GM12878 (cell line): ENCODE measurements around the gene ENO2. TPM values are rescaled to one million over a fixed set of nuclear protein-coding genes. Genes with fewer than 3 reads are reported as not detected.

Experiments
- ATAC-seq: fragments of 200-7000 bp; cut with Tn5 transposase; 3 replicates; pipeline ENCODE4 v1.9.1; 2020; ENCODE audit warnings: mild to moderate bottlenecking, moderate library complexity
- BruUV-seq: library from RNA; stranded (reverse); fragments of 400-500 nt; replicated peaks from 2 replicates; lab custom pipeline; 2021; lab: Mats Ljungman, UMichigan
- CTCF ChIA-PET: fragments of 300-600 bp; sonication (Branson Sonifier 250); formaldehyde crosslinking; extraction: SDS; loops from one replicate; lab custom pipeline; 2021; ENCODE audit warnings: inconsistent platforms; lab: Yijun Ruan, JAX
- POLR2A ChIA-PET: fragments of 350-600 bp; formaldehyde crosslinking; extraction: SDS; loops from one replicate; lab custom pipeline; 2021; ENCODE audit warnings: inconsistent platforms; lab: Charles Lee
- RAD21 ChIA-PET: fragments of 300-600 bp; sonication (Branson Sonifier 250); formaldehyde crosslinking; loops from one replicate; lab custom pipeline; 2023; ENCODE audit warnings: antibody characterized with exemption; ENCODE audit not compliant: unreplicated experiment; lab: Charles Lee
- SMC1A ChIA-PET: fragments of 300-600 bp; sonication (Branson Sonifier 250); formaldehyde crosslinking; loops from one replicate; lab custom pipeline; 2023; ENCODE audit not compliant: unreplicated experiment, uncharacterized antibody; lab: Charles Lee
- DNase-seq: peaks from one replicate; pipeline ENCODE4 v3.0.0-alpha.2; 2011; ENCODE audit warnings: low read depth, low spot score
- FAIRE-seq: peaks from 3 replicates; lab custom pipeline; 2011; peaks lifted over from hg19 to GRCh38; lab: Jason Lieb, UNC
- H2AFZ ChIP-seq: 2 replicates; pipeline ENCODE4 v1.6.0; 2011; ENCODE audit warnings: low read depth, low read length, control low read depth; ENCODE audit not compliant: control insufficient read depth
- H3K27ac ChIP-seq: 2 replicates; pipeline ENCODE4 v1.5.1; 2011; ENCODE audit warnings: control low read depth; ENCODE audit not compliant: control insufficient read depth, insufficient read depth
- H3K27me3 ChIP-seq, 2 experiments: replicated peaks in 1 of 2; 2 replicates each; pipeline versions ENCODE4 v1.6.0 to v1.6.1; 2011; ENCODE audit warnings: low read length in 1 of 2; ENCODE audit not compliant: control insufficient read depth in 2 of 2, insufficient read depth in 2 of 2
- H3K36me3 ChIP-seq, 2 experiments: 2 replicates each; pipeline ENCODE4 v1.5.1; 2011; ENCODE audit warnings: low read length in 1 of 2; ENCODE audit not compliant: control insufficient read depth in 2 of 2, insufficient read depth in 2 of 2
- H3K4me1 ChIP-seq: 2 replicates; pipeline ENCODE4 v1.6.1; 2011; ENCODE audit warnings: mild to moderate bottlenecking, low read length, moderate library complexity, mixed read lengths; ENCODE audit not compliant: control insufficient read depth, insufficient read depth
- H3K4me2 ChIP-seq: 2 replicates; pipeline ENCODE4 v1.6.0; 2011; ENCODE audit warnings: control low read depth; ENCODE audit not compliant: control insufficient read depth, insufficient read depth
- H3K4me3 ChIP-seq: fragments of 200-600 bp; sonication (generic); 2 replicates; pipeline ENCODE4 v1.5.1; 2016
- H3K79me2 ChIP-seq: 2 replicates; pipeline ENCODE4 v1.6.0; 2011; ENCODE audit warnings: low read length; ENCODE audit not compliant: control insufficient read depth, insufficient read depth
- H3K9ac ChIP-seq: 2 replicates; pipeline ENCODE4 v1.8.0; 2011; ENCODE audit warnings: low read length, control low read depth, mixed read lengths; ENCODE audit not compliant: control insufficient read depth, insufficient read depth
- H3K9me3 ChIP-seq: replicated peaks from 3 replicates; pipeline ENCODE4 v1.5.1; 2011; ENCODE audit warnings: mild to moderate bottlenecking, low read length; ENCODE audit not compliant: control insufficient read depth, insufficient read depth
- H4K20me1 ChIP-seq: 2 replicates; pipeline ENCODE4 v1.6.0; 2011; ENCODE audit not compliant: control insufficient read depth, insufficient read depth
- CHD4 ChIP-seq: fragments of 200-600 bp; sonication (generic); IDR thresholded peaks from 2 replicates; pipeline ENCODE4 v1.6.1; 2016; ENCODE audit warnings: mild to moderate bottlenecking
- ETV6 ChIP-seq, 2 experiments: fragments of 450-650 bp in 1 of 2; IDR thresholded peaks in 1 of 2; conservative IDR thresholded peaks in 1 of 2; 2 replicates each; pipeline ENCODE4 v1.6.1; 2014; ENCODE audit warnings: antibody characterized with exemption in 1 of 2, borderline replicate concordance in 1 of 2, low read depth in 1 of 2, mild to moderate bottlenecking in 1 of 2, moderate library complexity in 1 of 2
- FOXK2 ChIP-seq: fragments of 450-650 bp; IDR thresholded peaks from 2 replicates; pipeline ENCODE4 v1.6.1; 2017; ENCODE audit warnings: mild to moderate bottlenecking, moderate library complexity
- HCFC1 ChIP-seq: fragments of 150-350 bp; IDR thresholded peaks from 2 replicates; pipeline ENCODE4 v1.6.1; 2014; ENCODE audit warnings: low read length
- IRF3 ChIP-seq: fragments of 450-650 bp; IDR thresholded peaks from 2 replicates; pipeline ENCODE4 v1.6.1; 2014; ENCODE audit warnings: mild to moderate bottlenecking
- JUND ChIP-seq: IDR thresholded peaks from 2 replicates; pipeline ENCODE4 v1.6.1; 2012; ENCODE audit warnings: low read depth, mild to moderate bottlenecking, low read length, improper control_type of control experiment, moderate library complexity
- NR2C1 ChIP-seq: fragments of 450-650 bp; IDR thresholded peaks from 2 replicates; pipeline ENCODE4 v1.6.1; 2017; ENCODE audit warnings: antibody characterized with exemption, mild to moderate bottlenecking, moderate library complexity
- NR2F1 ChIP-seq: fragments of 450-650 bp; conservative IDR thresholded peaks from 2 replicates; pipeline ENCODE4 v1.6.1; 2017; ENCODE audit warnings: mild to moderate bottlenecking
- POLR2AphosphoS2 ChIP-seq: IDR thresholded peaks from 2 replicates; pipeline ENCODE4 v1.6.1; 2011; ENCODE audit warnings: low read depth, mild to moderate bottlenecking, low read length, improper control_type of control experiment, moderate library complexity
- RBBP5 ChIP-seq: fragments of 200-600 bp; sonication (generic); conservative IDR thresholded peaks from 2 replicates; pipeline ENCODE4 v1.6.1; 2016
- RFX5 ChIP-seq: IDR thresholded peaks from 2 replicates; pipeline ENCODE4 v1.6.1; 2011; ENCODE audit warnings: low read depth, low read length, improper control_type of control experiment
- SMAD5 ChIP-seq: IDR thresholded peaks from 2 replicates; pipeline ENCODE4 v1.6.1; 2016; ENCODE audit warnings: antibody characterized with exemption, low read depth
- SP1 ChIP-seq: IDR thresholded peaks from one replicate; pipeline ENCODE4 v1.6.1; 2011; ENCODE audit warnings: low read depth, low read length
- TARDBP ChIP-seq: IDR thresholded peaks from 2 replicates; pipeline ENCODE4 v1.6.1; 2016; ENCODE audit warnings: borderline replicate concordance
- whole genome bisulfite sequencing: methylation state at CpG from one replicate; pipeline ENCODE4 v1.1.6; 2016; ENCODE audit warnings: low lambda C conversion rate; ENCODE audit not compliant: insufficient replicate concordance, insufficient coverage; ENCODE audit errors: missing lambda C conversion rate; 5-methylcytosine and 5-hydroxymethylcytosine counted together
- in situ Hi-C: fragments of 300-500 bp; cut with MboI; formaldehyde crosslinking; loops from 9 replicates; pipeline ENCODE4 v1.14.3; 2018; ENCODE audit warnings: mixed read lengths
- intact Hi-C: fragments of 100-400 bp; cut with micrococcal nuclease; formaldehyde crosslinking; loops from one replicate; pipeline ENCODE4 v1.14.2; 2022; ENCODE audit not compliant: unreplicated experiment
- polyA plus RNA-seq, 11 experiments: library from polyadenylated mRNA; depleted of rRNA in 4 of 11; unstranded in 6 of 11; stranded (reverse) in 5 of 11; fragments of >200 nt; fragmentation: Nextera tagmentation in 4 of 11; fragmentation: Illumina TruSeq in 1 of 11; extraction: Ambion mirVana in 4 of 11; extraction: Trizol in 1 of 11; gene quantifications; 1 replicate in 1 of 11; 2 replicates in 10 of 11; pipeline versions ENCODE4 v1.2.1 to v1.2.3, GENCODE V29; 2011 to 2016; ENCODE audit warnings: inconsistent platforms in 2 of 11, missing spikeins in 2 of 11, low read depth in 1 of 11
- total RNA-seq, 4 experiments: library from RNA; depleted of rRNA in 3 of 4; stranded (reverse); fragments of >200 nt in 3 of 4; fragmentation: Illumina TruSeq in 1 of 4; extraction: Trizol in 1 of 4; gene quantifications; 2 replicates each; pipeline versions ENCODE4 v1.2.1 to v1.2.3, GENCODE V29; 2013 to 2021
- TF ChIP-seq, protein P1 (sequence below): fragments of 450-650 bp; IDR thresholded peaks from 2 replicates; pipeline ENCODE4 v1.6.1; 2016; ENCODE audit warnings: mild to moderate bottlenecking

ENO2 gene
- total and polyA plus RNA-seq, 10 of the 15 experiments (the other 5 are each of a cell fraction or from before 2014, with no cell fraction given) = 24.8 to 196 (median 43.1) TPM

GRCh38 chr12:6968426-6968825, 54.0 kb downstream of the ENO2 start:
- Histone ChIP-seq H3K36me3 (peaks cover 30 to 34% of the 10 kb centered on the region in 2 experiments), H3K9ac (peak overlapping the region; percentile 97; the same call in 1 of the 2 replicates), H3K79me2 (peaks cover 59% of the 10 kb centered on the region), H3K27ac (no peak overlapping the region), H4K20me1 (no peaks in the 10 kb centered on the region), H3K4me2 (peak overlapping the region; percentile 99), H3K4me1 (peaks cover 21% of the 10 kb centered on the region), H2AFZ (no peak overlapping the region), H3K27me3 (no peaks in the 10 kb centered on the region), H3K9me3 (no peaks in the 10 kb centered on the region), H3K4me3 (peak overlapping the region; percentile 72)
- SMC1A ChIA-PET = interaction anchor here (0.9 to 3.1 kb wide), 4 partner anchors 22 to 141 kb away, joined by 3 to 36 read pairs (median 4); partner anchors contain the start of genes C1RL and LPCAT3
- ATAC-seq (no peak), FAIRE-seq (no peak), DNase-seq (no peak)
- in situ Hi-C loops = loop anchor here (25.0 kb wide), 1 partner anchor 1669 kb away; no protein-coding TSS in a partner anchor
- TF ChIP-seq POLR2AphosphoS2 = no peak
- no TSS peak for BruUV-seq
- RAD21 ChIA-PET = interaction anchor here (1.4 to 2.0 kb wide), 2 partner anchors 23 to 25 kb away, joined by 5 to 13 read pairs; partner anchors contain the start of genes C12orf57 and RNU7-1
- 97% methylated on average over 9 of the region's 9 CpGs for WGBS
- CTCF ChIA-PET = interaction anchor here (0.7 to 3.2 kb wide), 17 partner anchors 9 to 143 kb away, joined by 3 to 40 read pairs (median 4); partner anchors contain the start of genes C12orf57, LPCAT3, RNU7-1 and SPSB2
- POLR2A ChIA-PET = interaction anchor here (1.1 to 2.5 kb wide), 4 partner anchors 8 to 143 kb away, joined by 3 to 28 read pairs (median 4); partner anchors contain the start of genes C12orf57 and RNU7-1
- intact Hi-C loops = no loop called here

GRCh38 chr12:6970096-6970527, 55.7 kb downstream of the ENO2 start:
- WGBS = under 1% methylated on average over 20 of the region's 31 CpGs
- SMC1A ChIA-PET = interaction anchor here (3.1 kb wide), 1 partner anchor 24 kb away, joined by 36 read pairs; no protein-coding TSS in a partner anchor
- Histone ChIP-seq H2AFZ (peak overlapping the region; percentile 59), H3K36me3 (peaks cover 27 to 48% of the 10 kb centered on the region in 2 experiments), H3K9ac (peak overlapping the region; percentile 97), H3K4me2 (peak overlapping the region; percentile 48), H3K27ac (peak overlapping the region; percentile 65), H3K4me1 (peaks cover 21% of the 10 kb centered on the region), H4K20me1 (no peaks in the 10 kb centered on the region; the same call in 1 of the 2 replicates), H3K79me2 (peaks cover 59% of the 10 kb centered on the region), H3K9me3 (no peaks in the 10 kb centered on the region), H3K27me3 (no peaks in the 10 kb centered on the region), H3K4me3 (peak overlapping the region; percentile 72)
- DNase-seq = no peak
- FAIRE-seq = no peak
- RAD21 ChIA-PET = no interaction called here
- peak; percentile 47 for ATAC-seq
- in situ Hi-C loops = loop anchor here (25.0 kb wide), 1 partner anchor 1667 kb away; no protein-coding TSS in a partner anchor
- POLR2A ChIA-PET = interaction anchor here (1.7 kb wide), 1 partner anchor 32 kb away, joined by 4 read pairs; no protein-coding TSS in a partner anchor
- CTCF ChIA-PET = interaction anchor here (1.9 to 3.2 kb wide), 3 partner anchors 26 to 141 kb away, joined by 8 to 40 read pairs (median 13); partner anchors contain the start of genes C12orf57 and RNU7-1
- intact Hi-C loops = loop anchor here (1.0 to 5.0 kb wide), 3 partner anchors 26 to 122 kb away; partner anchors contain the start of genes C12orf57, C1R and LPCAT3
- TSS peak; percentile 68 for BruUV-seq
- TF ChIP-seq SMAD5 (peak; percentile 17; the same call in 1 of the 2 replicates), HCFC1 (no peak), JUND (no peak), NR2C1 (peak; percentile 87), SP1 (no peak), ETV6 (conservative IDR thresholded peaks at IDR 0.05 in 1 of 2, IDR thresholded peaks at IDR 0.05 in 1 of 2; ENCODE audit: borderline replicate concordance in 1 of 2, low read depth in 1 of 2) (no peak), NR2F1 (peak; percentile 73), RFX5 (no peak), CHD4 (no peak), FOXK2 (no peak), IRF3 (no peak), TARDBP (no peak), RBBP5 (0 out of 2 replicates have a peak, but pooled peaks have one; percentile 26)
- TF ChIP-seq, protein P1, sequence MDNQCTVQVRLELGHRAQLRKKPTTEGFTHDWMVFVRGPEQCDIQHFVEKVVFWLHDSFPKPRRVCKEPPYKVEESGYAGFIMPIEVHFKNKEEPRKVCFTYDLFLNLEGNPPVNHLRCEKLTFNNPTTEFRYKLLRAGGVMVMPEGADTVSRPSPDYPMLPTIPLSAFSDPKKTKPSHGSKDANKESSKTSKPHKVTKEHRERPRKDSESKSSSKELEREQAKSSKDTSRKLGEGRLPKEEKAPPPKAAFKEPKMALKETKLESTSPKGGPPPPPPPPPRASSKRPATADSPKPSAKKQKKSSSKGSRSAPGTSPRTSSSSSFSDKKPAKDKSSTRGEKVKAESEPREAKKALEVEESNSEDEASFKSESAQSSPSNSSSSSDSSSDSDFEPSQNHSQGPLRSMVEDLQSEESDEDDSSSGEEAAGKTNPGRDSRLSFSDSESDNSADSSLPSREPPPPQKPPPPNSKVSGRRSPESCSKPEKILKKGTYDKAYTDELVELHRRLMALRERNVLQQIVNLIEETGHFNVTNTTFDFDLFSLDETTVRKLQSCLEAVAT = no peak
